Activated CD8-positive, alpha-beta memory T cell treated with anti-CD3 and anti-CD28 coated beads, Interleukin-2, amount 50 U/mL, for 1 hour (primary cell): ENCODE data around the gene CACNA1H.

ENCODE experiments used
- DNase-seq: peaks from one replicate; pipeline ENCODE4 v3.0.0-alpha.2; 2020; ENCODE audit errors: extremely low read depth

The CACNA1H gene

DNA sequence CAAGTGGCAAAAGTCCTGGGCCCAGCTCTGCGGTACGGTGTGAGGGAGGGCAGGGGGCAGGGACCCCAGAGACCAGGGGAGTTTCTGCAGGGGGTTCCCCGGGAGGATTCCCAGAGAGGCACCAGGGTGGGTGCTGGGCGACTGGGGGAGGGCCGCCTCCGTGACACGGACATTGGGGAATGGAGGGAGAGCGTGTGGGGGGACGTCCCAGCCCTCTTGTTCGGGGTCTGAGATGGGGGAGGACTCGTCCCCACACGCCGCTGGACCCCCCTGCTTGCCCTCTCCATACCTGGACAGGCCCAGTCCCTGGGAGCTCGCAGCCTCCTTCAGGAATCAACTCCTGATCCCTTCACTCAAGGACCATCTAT lies 30.5 kb upstream of the CACNA1H start:
- no peak for DNase-seq

DNA sequence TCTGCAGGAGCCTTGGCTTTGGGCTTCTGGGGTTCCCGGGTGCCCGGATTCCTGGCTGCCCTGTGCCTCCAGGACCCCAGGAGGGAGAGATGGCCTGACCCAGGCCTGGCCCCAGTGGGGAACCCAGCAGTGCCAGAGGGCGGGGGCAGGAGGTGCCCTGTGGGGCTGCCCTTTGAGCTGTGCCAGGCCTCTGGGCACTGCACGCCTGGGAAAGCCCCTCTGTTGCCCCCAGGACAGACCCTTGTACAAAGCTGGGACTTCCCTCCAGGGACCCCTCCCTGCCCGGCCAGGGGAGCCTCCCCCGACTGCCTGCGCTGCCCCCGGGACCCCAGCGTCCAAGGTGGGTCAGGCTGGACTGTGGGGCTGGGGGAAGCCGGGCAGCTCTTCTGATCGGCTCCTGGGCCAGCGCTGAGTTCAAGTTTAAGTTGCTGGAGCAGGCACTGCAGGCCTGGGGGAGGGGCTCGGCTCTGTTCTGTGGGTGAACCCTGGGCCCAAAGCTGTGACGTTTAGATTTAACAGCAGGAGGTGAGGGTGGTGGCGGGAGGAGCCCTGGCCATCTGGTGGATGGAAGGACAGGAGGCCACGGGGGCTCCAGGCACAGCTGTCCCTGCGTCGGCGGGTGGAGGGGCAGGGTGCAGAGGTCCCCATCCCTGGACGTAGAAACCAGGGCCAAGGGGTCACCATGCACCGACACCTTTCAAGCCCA lies 29.2 kb upstream of the CACNA1H start:
- no peak for DNase-seq

DNA sequence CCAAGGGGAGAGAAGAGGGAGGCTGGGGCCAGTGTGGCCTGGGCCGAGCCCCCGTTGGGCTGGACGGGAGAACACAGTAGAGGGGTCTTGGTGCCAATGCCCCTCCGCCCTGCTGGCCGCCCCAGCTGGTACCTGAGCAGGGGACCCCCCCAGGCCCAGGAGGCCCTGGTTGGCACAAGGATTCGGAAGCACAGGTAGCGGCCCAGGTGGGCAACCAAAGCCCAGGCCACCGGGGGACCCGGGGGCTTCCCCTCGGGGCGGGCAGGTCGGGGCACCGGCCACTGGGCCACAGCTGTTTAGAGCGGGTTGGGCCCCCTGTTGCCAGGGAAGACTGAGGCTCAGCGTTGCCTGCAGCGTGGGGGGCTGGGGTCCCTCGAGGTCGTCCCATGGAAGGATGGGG lies 28.6 kb upstream of the CACNA1H start:
- DNase-seq = no peak

DNA sequence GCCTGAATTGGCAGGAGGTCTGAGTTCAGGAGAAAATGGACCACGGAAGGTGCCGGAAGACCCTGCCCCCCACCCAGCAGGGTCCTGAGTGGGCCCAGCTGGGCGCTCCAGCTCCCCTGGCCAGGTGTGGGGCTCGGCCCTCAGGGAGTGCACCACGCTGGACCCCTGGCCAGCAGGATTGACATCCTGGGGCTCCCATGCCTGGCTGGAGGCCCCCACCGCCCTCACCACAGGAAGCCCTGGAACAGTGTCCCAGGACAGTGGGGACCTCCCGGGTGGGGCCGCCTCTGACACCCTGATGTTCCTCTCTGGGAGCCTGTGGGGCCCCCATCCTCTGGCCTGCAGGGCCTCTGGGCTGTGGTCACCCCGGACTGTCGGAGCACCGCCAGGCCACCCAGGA lies 28.1 kb upstream of the CACNA1H start:
- no peak for DNase-seq

DNA sequence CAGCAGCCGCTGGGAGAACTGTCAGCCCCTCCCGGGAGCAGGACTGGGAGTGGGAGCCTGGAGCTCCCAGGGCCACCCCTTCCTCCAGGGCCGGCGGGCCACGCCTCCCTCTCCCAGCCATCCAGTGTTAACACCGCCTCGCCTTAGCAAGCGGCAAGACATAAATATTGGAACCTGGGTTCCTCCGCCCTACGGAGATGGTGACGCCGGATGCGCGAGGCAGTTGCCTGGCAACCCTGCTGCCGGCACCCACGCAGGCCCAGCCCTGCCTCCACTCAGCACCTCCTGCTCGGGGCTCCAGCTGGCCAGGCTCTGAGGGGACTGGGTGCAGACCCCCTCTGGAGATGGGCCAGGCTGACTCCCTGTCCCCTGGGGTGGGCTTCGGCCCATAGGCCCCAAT lies 27.4 kb upstream of the CACNA1H start:
- no peak for DNase-seq

DNA sequence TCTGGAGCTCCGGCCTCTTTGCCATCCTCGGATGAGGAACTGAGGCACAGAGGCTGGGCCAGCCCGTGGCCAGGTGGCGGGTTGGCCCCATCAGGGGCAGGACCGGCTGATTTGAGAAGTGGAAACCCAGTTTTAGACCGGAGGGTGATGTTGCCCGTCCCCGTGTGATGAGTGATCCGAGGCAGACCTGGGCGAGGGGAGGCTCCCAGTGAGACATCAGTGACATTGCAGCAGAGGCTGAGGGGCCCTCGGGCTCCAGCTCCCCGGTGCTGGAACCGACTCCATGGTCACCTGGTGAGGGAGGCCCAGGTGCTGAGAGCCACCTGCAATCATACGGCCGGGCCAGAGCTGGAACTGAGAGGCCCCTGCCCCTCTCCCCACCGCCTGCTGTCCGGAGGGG lies 26.9 kb upstream of the CACNA1H start:
- DNase-seq = no peak

DNA sequence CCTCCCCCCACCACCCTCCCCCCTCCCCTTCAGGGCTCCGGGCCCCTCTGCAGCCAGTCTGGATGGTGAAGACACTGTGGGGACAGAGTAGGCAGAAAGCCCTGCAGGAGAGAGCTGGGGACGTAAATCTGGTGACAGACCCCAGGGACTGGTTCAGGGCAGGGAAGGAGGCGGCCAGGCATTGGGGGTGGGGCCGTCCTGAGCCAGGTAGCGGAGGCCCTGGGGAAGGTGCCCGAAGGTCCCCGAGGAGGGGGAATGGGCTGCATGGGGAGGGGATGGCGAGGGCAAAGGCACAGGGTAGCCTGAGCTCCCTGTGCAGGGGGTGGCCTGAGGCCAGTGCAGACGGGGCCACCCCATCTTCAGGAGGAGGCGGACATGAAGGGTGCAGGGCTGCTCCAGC lies 26.3 kb upstream of the CACNA1H start:
- DNase-seq = no peak

DNA sequence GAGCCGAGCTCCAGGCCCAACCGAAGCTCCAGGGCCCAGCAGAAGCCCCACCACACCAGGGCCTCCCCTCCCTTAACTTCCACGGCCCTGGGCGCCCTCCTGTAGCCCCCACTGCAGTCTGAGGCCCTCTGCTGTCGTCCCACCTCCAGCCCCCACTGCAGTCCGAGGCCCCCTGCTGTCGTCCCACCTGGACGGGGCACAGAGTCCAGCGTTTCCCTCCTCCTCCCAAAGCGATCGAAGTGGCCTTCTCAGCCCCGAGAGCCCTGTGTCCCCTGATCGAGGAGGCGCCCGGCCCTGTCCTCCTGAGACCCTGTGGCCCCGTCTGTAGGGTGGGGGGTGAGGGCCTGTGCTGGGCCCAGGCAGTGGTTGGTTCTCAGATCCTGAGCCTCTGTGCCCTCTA lies 25.8 kb upstream of the CACNA1H start:
- DNase-seq = no peak

DNA sequence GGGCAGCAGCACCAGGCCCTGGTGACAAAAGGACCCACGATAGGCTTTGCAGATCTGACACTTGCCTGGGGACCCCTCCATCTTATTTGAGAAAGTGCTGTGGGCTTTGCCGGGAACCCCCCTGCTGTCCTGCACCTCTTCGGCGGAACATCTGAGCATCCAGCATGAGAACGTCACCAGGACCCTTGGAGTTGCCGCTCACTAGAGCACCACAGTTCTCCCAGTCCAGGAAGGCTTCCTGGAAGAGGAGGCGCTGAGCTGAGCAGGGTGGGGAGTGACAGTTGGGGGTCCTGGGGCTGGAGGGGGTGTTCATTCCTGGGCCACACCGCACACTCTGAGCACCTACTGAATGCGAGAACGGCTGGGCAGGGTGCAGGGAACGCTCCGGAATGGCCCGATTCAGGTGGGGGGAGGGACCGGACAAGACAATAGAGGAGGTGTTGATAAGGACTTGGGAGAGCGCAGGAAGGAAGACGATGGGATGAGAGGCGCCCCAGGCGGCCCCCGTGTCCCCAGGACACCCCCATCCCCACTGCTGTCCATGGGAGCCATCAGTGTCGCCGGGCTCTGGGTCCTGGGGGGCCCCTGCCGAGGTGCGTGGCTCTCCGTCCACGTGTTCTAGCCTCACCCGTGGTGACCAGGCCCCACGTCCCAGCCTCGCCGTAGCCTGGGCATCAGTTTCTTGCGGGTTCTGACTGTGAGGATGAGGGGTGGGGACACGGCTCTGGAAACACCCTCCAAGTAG lies 24.8 kb upstream of the CACNA1H start:
- no peak for DNase-seq

DNA sequence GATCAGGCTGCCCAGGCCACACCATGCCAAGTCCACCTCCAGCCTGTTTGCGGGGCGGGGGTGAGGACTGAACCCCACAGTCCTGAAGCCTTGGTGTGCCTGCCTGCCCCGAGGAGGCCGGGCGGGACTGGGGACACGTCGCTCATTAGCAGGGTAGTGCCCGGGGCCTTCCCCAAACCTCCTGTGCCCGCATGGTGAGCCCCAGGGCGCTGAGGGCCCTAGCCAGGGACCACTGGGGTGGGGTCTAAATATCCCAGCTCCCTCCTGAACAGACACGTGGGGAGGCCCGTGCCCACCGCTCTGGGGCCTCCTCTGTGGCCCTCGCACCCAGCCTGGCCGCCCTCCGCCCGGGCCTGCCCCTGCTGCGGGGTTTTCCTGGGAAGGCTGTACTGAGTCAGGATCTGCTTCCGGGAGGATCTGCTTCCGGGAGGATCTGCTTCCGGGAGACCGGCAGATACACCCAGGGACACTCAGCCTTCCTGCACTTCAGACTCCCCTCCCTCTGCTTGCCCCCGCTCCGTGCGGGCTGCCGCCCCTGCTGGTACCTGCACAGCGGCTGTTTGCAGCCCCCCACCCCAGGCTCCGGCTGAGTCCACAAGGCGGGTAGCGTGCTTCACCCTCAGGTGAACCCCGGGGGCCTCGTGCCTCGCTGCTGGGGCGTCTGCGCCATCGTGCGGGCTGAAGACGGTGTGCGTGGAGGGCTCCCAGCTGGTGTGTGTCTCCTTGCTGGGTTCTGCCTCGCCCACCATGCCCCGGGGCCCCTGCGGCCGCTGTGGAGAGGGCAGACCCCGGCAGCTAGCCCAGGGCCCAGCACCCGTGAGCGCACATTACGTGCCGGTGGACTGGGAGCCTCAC lies 23.6 kb upstream of the CACNA1H start:
- DNase-seq = no peak

DNA sequence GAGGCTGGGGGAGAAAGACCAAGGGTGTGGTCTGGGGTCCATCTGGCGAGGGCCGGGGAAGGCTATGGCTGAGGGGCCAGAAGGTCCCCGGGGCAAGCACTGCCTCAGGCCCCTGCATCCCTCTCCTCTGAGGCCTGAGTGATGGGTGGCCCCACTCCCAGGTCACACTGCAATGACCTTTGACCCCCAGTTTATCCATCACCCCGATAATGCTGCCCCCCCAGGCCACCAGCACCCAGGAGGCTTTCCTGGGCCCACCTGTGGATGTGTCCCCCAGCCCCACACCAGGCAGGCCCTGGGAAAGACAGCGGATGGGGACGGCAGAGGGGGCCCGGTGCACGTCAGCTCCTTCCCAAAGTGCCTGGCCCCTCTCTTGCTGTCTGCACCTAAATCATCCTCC lies 22.5 kb upstream of the CACNA1H start:
- DNase-seq = no peak

DNA sequence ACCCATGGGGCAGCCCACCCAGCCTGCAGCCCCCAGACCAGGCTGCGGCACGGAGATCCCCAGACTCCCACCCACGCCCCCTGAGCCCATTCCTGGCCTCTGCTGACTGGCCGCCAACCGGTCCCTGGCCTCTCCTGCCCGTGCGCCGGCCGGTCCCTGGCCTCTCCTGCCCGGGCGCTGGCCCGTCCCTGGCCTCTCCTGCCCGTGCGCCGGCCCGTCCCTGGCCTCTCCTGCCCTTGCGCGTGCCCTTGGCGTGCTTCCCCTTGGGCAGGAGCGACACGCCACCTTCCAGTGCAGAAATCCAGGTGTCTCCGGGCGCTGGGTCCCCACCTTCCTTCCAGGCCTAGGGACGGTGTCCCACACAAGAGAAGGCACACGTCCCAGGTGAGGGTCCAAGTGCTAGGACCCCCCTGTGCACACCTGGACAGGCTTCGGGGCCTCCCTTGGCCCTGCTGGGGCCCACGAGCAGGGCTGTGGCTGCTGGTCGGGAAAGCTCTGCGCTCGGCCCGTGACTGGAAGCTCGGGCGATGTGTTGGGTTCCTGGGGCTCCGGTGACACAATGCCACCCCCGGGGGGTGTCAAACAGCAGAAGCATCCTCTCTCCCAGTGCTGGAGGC lies 21.4 kb upstream of the CACNA1H start:
- DNase-seq = no peak

DNA sequence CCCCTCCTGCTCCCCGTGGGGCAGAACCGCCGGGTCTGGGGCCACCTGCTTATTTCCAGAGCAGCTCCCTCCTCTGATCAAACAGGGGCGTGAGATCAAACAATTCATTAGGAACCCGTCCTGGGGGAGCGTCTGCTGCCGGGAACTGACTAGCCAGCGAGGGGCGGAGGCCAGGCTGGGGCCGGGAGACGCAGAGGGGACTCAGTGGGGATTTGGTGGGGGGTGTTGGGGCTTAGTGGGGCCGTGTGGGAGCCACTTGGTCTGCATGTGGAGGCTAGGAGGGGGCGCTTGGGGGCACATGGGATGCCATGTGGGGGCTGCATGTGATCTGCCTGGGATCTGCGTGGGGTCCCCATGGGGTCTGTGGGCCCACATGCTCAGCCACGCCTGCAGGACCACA lies 20.5 kb upstream of the CACNA1H start:
- DNase-seq = no peak

DNA sequence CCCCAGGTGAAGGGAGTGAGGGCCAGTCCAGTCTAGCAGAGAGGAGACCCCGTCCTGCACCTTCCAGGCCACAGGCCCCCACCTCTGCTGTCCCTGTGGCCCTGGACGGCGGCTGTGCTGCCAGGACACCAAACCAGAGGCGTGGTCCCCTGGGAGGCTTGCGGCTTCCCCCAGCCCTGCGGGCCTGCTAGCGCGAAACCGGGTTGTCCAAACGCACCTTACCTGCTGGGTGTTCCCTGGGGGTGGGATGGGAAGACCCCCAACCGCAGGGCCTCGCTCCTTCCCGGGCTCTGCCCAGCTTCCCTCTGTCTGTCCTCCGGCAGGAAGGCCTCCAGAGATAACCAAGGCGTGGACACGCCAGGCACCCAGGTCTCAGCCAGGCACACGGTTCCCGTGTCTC lies 19.6 kb upstream of the CACNA1H start:
- no peak for DNase-seq

DNA sequence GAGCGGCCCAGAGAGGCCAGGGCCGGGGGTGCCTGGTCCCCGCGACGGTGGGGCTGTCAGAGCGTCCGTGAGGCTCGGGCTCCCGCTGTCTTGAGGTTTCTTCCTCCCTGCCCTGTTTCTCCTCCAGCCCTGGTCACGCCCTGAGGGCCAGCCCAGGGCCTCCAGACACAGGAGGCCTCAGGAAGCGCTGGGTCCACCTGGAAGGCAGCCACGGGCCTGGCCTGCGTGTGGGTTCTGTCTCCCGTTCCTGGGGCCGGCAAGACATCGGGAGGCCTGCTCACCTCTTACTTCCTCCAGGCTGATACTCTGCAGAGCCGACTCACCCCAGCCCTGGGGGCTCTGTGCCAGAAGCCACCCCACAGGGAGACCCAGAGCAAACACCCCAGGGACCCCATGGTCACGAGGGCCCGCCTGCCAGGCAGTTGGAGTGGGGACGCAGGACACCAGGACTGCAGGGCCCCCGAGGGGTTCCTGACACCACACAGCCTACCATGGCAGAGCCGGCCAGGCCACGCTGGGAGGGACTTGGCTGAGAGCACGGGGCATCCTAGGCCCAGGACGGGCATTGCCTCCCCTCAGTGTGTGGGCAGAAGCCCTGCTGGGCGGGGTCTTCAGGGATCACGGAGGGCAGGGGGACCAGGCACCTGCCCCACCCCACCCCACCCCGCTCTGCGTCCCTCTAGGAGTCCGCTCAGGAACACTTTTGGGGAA lies 18.9 kb upstream of the CACNA1H start:
- DNase-seq = no peak

DNA sequence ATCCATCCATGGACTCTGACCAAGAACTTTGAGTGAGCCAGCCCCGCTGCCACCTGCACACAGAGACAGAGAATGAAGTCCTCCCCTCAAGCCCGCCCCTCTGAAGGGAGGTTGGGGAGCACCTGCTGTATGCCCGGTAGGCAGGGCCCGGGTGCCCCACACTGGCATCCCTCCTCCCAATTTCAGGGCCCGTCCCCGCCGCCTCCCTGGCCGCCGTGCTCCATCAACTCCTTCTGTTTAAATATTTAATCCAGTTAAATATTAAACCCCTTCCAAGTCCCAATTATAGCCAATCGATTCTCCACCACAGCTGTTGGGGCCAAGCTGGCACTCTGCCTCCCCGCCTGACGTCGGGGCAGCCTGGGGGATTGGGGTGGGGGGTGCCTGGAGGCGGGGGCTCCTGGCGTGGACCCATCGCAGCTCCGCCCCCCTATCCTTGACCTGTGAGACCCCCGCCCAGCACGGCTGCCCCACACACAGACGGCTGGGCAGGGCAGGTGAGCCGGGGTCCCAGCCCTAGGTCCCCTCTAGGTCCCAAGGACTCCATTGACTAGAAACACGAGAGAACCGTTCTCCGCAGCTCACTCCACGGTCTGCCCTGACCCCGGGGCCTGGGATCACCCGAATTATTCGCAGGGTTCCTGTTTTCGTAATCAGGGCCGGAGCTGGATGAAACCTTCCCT lies 18.0 kb upstream of the CACNA1H start:
- no peak for DNase-seq

DNA sequence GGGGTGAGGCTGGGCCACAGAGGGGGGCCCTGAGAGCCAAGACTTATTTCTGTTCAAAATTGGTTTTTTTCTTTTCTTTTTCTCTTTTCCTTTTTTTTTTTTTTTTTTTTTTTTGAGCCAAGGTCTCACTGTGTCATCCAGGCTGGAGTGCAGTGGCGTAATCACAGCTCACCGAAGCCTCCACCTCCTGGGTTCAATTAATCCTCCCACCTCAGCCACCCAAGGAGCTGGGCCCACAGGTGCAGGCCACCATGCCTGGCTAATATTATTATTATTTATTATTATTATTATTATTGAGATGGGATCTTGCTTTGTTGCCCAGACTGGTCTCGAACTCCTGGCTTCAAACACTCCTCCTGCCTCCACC lies 17.5 kb upstream of the CACNA1H start:
- no peak for DNase-seq

DNA sequence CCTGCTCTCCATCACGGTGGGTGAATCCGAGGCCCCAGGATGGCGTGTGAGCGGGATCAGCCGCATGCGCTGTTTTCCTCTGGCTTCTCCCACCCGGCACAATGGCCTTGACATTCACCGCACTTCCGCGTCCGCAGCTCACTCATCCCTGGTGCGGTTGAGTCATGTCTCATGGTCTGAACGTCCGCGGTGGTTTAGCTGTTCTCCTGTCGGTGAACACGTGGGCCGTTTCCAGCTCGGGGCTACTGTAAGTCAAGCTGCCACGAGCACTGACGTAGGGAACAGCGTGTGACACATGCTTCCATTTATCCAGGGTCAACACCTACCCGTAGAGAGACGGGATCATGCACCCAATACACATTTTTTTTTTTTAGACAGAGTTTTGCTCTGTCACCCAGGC lies 15.3 kb upstream of the CACNA1H start:
- no peak for DNase-seq

DNA sequence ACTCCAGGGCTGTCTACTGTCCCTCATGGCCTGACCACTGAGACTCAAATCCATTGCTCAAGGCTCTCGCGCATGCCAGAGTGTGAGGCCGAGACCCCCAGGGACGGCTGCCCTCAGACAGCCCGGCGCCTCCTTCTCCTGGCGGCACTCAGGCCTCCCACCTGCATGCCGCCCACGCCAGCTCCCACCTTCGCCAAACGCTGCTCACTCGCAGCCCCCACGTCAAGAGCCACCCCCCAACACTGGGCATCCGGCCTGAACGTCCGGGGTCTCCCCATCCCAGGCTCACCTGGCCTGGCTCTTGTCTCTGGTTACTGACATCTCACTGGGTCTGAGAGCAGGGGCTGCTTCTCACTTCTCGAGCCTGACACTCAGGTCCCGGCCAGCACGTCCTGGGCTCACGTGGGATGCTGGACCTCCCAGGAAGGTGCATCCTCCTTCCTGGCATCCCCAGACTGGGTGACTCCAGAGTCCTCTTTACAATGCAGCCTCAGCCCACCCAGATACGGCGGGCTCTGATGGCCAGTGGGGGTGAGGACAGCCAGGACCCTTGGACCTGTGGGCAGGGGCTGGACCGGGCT lies 12.2 kb upstream of the CACNA1H start:
- no peak for DNase-seq

DNA sequence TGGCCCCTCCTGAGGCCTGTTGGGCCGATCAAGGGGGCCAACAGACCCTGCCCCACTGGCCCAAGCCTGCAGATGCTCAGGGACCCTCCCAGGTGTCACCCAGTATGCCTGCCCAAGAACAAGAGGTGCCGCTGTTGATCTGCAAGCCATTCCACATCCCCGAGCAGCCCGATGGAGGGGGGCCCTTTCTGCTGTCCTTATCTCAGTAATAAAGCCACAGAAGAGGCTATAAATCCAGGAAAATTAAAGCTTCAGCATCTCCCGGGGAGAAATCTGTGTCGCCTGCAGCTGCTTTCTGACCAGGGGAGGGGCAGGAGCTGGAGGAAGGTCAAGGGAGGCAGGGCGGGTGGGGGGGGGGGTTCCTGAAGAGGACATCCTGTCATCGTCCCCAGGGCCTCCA lies 11.7 kb upstream of the CACNA1H start:
- DNase-seq = no peak

DNA sequence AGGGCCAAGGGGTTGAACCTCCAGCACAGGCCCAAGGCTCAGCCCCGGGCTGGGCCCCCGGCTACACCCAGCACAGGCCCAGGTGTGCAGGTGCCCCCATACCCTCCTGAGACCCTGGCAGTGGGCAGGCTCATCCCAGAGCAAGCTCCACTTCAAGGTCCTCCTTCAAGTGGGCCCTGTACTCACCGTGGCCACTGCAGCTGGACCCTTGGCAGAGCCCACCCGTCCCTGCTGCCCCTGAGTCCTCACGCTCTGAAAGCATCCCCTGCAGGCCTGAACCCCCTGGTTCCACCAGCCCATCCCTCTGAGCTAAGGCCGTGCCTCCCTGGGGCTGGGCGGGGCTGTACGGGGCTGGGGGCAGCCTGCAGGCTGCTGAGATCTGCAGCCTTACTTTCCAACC lies 11.2 kb upstream of the CACNA1H start:
- DNase-seq = no peak
